Measurements from ENCODE around the gene VEPH1. TPM values are rescaled to one million over a fixed set of nuclear protein-coding genes. Genes with fewer than 3 reads are reported as not detected.

Gene VEPH1
- total and polyA plus RNA-seq, 9 of the 15 experiments (the other 6 are each of a cell fraction or from before 2014, with no cell fraction given) = 4.5 to 15.6 (median 5.8) TPM

- H3K27ac ChIP-seq (ENCODE audit: extremely low read depth, low read depth, low read length) = no peak overlapping the region
- intact Hi-C loops (cut with micrococcal nuclease) = no loop called here
- no peak overlapping the region for H3K4me3 ChIP-seq
- no peaks in the 10 kb centered on the region for H4K20me1 ChIP-seq (replicated peaks; ENCODE audit: control insufficient read depth, insufficient read depth, low read length)
- H2AFZ ChIP-seq (ENCODE audit: low read depth, low read length) = no peak overlapping the region
- CTCF ChIA-PET (ENCODE audit: low intra/inter-chr PET ratio) = no interaction called here
- FAIRE-seq (no peak), ATAC-seq (no peak), DNase-seq (ENCODE audit: extremely low read depth in 1 of 4, low spot score in 3 of 4) (no peak)
- H3K4me2 ChIP-seq (ENCODE audit: insufficient read depth, low read length) = no peak overlapping the region
- no TSS peak for BruUV-seq (replicated peaks)
- no peaks in the 10 kb centered on the region for H3K9me1 ChIP-seq (ENCODE audit: control insufficient read depth, insufficient read depth, low read length)
- no peaks in the 10 kb centered on the region for H3K4me1 ChIP-seq (replicated peaks in 1 of 2; ENCODE audit: control insufficient read depth in 2 of 2, insufficient read depth in 2 of 2, low read length in 2 of 2)
- POLR2A ChIA-PET = interaction anchor here (0.6 kb wide), 1 partner anchor 119 kb away, joined by 3 read pairs; no protein-coding TSS in a partner anchor
- no peaks in the 10 kb centered on the region for H3K79me2 ChIP-seq (ENCODE audit: control insufficient read depth, insufficient read depth, low read length)
- no peak for TF ChIP-seq CCNT2 (IDR thresholded peaks at IDR 0.05; ENCODE audit: borderline replicate concordance, extremely low read depth, insufficient read length, low read depth, low read length)
- no peak for TF ChIP-seq STAT5B (CRISPR knock-in tag; IDR thresholded peaks at IDR 0.05)
- TF ChIP-seq CREM (IDR thresholded peaks at IDR 0.05; ENCODE audit: low read depth) = no peak
- no peak for TF ChIP-seq C11orf30 (IDR thresholded peaks at IDR 0.05; ENCODE audit: low read depth)
- WGBS (ENCODE audit: insufficient coverage, low coverage, missing lambda C conversion rate) = 18% methylated on average over 3 of the region's 3 CpGs
- H3K36me3 ChIP-seq (ENCODE audit: control insufficient read depth, insufficient read depth, low read length) = no peaks in the 10 kb centered on the region
- H3K27me3 ChIP-seq (ENCODE audit: control insufficient read depth in 2 of 2, insufficient read depth in 2 of 2, low read length in 2 of 2) = peaks cover 0 to 4% of the 10 kb centered on the region in 2 experiments; a peak in 1 of 5 replicates
- no peaks in the 10 kb centered on the region for H3K9me3 ChIP-seq (replicated peaks; ENCODE audit: control insufficient read depth, insufficient read depth, low read depth, low read length)
- in situ Hi-C loops (cut with MboI) = no loop called here
- no peak overlapping the region for H3K9ac ChIP-seq (ENCODE audit: insufficient read depth in 1 of 2, low read depth in 2 of 2, low read length in 2 of 2)
Observed at GRCh38 chr3:157374933-157375332, 128.3 kb downstream of the VEPH1 start.

- POLR2A ChIA-PET = interaction anchor here (0.6 to 0.9 kb wide), 3 partner anchors 15 to 20 kb away, joined by 3 to 4 read pairs (median 4); no protein-coding TSS in a partner anchor
- in situ Hi-C loops (cut with MboI) (no loop called here), intact Hi-C loops (cut with micrococcal nuclease) (no loop called here)
- Histone ChIP-seq H3K9ac (ENCODE audit: insufficient read depth in 1 of 2, low read depth in 2 of 2, low read length in 2 of 2) (no peak overlapping the region), H3K27ac (ENCODE audit: extremely low read depth, low read depth, low read length) (no peak overlapping the region), H2AFZ (ENCODE audit: low read depth, low read length) (no peak overlapping the region), H3K4me2 (ENCODE audit: insufficient read depth, low read length) (no peak overlapping the region), H4K20me1 (replicated peaks; ENCODE audit: control insufficient read depth, insufficient read depth, low read length) (no peaks in the 10 kb centered on the region), H3K9me1 (ENCODE audit: control insufficient read depth, insufficient read depth, low read length) (no peaks in the 10 kb centered on the region), H3K9me3 (replicated peaks; ENCODE audit: control insufficient read depth, insufficient read depth, low read depth, low read length) (no peaks in the 10 kb centered on the region), H3K36me3 (ENCODE audit: control insufficient read depth, insufficient read depth, low read length) (no peaks in the 10 kb centered on the region), H3K27me3 (ENCODE audit: control insufficient read depth in 2 of 2, insufficient read depth in 2 of 2, low read length in 2 of 2) (peaks cover 0 to 4% of the 10 kb centered on the region in 2 experiments; a peak in 1 of 5 replicates), H3K4me1 (replicated peaks in 1 of 2; ENCODE audit: control insufficient read depth in 2 of 2, insufficient read depth in 2 of 2, low read length in 2 of 2) (no peaks in the 10 kb centered on the region), H3K4me3 (no peak overlapping the region), H3K79me2 (ENCODE audit: control insufficient read depth, insufficient read depth, low read length) (no peaks in the 10 kb centered on the region)
- WGBS (ENCODE audit: insufficient coverage, low coverage, missing lambda C conversion rate) = 15% methylated on average over 6 of the region's 6 CpGs
- CTCF ChIA-PET (ENCODE audit: low intra/inter-chr PET ratio) = no interaction called here
- no peak for DNase-seq (ENCODE audit: extremely low read depth in 1 of 4, low spot score in 3 of 4)
- no peak for FAIRE-seq
- TF ChIP-seq CBX5 (IDR thresholded peaks at IDR 0.05; ENCODE audit: borderline replicate concordance, low read depth) = no peak
- no peak for TF ChIP-seq ZNF121 (CRISPR knock-in tag; conservative IDR thresholded peaks at IDR 0.05)
- ATAC-seq = no peak
- no TSS peak for BruUV-seq (replicated peaks)
Observed at GRCh38 chr3:157373783-157374182, 129.4 kb downstream of the VEPH1 start.
